Stimulated activated CD8-positive, alpha-beta memory T cell treated with anti-CD3 and anti-CD28 coated beads, Interleukin-12 subunit alpha, Interleukin-12 subunit beta, amount 100 ng/mL, for 24 hours (primary cell): Measurements from ENCODE around the gene ZBTB40.

Source experiments
- DNase-seq: peaks from one replicate; pipeline ENCODE4 v3.0.0-alpha.2; 2020; ENCODE audit errors: extremely low read depth

ZBTB40 gene

DNA sequence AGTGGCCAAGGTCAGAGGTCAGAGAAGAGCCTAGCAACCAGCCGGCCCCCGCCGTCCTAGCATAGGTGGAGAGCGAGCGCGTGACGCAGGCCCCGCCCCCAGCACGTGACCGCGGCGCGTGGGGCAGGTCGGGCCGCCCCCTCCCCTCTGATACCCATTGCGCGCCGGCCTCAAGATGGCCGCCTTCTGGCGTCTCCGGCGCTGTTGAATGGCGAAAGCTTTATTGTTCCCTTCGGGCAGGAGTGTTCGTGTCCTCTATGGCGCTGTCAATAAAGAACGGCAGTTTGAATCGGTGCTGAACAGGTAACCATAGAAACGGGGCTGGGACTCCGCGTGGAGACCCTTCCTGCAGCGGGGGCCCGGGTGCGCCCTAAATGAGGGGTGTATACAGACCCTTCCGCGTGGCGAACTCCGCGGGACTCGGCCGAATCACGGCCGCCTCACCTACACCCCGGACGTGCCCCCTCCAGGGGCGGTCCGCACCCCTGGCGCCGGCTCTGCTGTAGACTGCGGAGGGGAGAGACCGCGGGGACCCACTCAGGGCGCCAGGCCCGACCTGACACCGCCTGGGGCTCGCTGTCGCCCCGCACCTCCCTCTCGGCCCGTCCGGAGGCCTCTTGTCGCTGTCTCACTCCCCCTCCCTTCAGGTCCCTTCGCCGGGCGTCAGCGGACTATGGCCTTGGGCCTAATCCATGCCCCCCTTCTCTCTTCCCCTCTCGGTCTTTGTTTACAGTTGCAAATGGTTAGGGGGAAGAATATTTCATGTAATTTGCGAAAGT lies at the start of gene ZBTB40:
TSS of gene ZBTB40 (plus strand) at position 150 of the 779 bp plus-strand sequence. CDS start 38,098 bp downstream, outside the sequence.
- DNase-seq = peak; percentile 92

GRCh38 chr1:22402356-22403053 lies 49.1 kb upstream of the ZBTB40 start:
- DNase-seq = no peak

DNA sequence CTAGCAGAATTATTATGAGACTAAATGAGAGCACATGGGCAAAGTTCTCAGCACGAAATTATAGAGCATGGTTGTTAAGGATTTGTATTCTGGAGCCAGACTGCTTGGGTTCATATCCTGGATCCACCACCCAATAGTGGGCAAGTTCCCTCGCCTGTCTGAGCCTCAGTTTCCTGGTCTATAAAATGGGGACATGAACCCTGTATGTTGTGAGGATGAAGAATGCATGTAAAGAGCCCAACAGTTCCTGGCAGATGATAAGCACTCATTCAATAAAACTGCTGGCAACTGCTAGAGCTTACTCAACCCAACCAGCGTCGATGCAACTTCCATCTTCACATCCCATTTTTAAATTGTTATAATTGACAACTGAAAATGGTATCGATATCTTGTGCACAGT lies 47.2 kb upstream of the ZBTB40 start:
- DNase-seq = no peak

- DNase-seq = no peak
Observed at GRCh38 chr1:22406722-22407495, 44.7 kb upstream of the ZBTB40 start.

DNA sequence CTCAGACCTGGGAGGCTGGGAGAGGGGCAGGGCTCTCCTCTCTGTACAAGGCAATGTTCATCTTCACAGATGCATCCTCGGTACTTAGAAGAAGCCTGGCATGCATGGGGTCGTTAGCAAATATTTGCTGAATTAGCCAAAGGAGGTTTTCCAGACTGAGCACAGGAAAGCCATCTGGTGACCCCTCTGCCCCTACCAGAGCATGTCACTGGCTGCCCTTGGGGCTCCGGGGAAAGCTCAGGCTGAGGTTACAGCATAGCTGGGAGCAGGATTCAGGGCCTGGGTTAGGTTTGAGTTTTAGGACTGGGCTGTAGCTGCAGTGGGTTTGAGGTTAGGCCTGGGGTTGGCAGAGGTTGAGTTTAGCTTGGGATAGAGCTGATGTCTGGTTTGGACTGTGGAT lies 43.4 kb upstream of the ZBTB40 start:
- no peak for DNase-seq

DNA sequence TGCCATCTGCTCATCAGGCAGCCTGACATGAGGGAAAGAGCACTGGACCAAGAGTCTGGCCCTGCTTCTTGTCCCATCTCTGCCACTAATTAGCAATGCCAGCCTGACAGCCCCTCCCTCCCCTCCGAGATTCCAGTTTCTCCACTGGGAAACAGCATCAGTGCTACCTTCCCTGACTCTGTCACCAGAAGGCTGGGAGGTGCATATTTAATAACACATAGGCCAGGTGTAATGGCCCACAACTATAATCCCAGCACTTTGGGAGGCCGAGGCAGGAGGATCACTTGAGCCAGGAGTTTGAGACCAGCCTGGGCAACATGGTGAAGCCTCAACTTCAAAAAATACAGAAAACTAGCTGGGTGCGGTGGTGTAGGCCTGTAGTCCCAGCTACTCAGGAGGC lies 41.2 kb upstream of the ZBTB40 start:
- DNase-seq = no peak

DNA sequence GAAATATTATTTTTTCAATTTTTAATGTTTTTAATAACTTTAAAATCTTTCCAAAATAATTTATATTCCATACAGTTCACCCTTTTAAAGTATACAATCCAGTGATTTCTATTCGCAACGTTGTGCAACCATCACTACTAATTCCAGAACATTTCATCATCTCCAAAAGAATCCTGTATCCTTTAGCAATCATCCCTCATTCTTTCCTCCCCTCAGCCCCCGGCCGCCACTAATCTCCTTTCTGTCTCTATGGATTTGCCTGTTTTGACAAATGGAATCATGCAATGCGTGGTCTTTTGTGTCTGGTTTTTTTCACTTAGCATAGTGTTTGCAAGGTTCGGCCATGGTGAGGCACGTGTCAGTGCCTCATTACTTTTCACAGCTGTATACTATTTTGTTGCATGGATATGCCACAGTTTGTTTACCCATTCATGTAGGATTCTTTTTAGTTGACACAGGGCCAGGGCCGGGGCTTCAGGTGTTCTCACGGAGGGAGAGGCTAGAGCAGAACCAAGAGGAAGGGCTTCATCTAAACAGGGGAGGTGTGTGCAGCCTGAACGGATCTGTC lies 40.6 kb upstream of the ZBTB40 start:
- no peak for DNase-seq

DNA sequence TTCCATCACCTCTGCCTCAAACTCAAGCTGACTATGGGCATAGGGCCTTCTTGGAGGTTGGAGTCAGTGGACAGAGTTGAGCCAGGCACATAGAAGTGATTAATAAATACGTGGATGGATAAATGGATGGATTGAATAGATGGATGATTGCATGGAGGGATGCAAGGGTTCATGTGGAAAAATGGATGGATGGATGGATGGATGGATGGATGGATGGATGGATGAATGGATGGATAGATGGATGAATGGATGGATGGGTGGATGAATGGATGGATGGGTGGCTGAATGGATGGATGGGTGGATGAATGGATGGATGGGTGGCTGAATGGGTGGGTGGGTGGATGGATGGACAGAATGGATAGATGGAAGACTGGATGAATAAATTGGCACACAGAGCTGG lies 40.1 kb upstream of the ZBTB40 start:
- no peak for DNase-seq

DNA sequence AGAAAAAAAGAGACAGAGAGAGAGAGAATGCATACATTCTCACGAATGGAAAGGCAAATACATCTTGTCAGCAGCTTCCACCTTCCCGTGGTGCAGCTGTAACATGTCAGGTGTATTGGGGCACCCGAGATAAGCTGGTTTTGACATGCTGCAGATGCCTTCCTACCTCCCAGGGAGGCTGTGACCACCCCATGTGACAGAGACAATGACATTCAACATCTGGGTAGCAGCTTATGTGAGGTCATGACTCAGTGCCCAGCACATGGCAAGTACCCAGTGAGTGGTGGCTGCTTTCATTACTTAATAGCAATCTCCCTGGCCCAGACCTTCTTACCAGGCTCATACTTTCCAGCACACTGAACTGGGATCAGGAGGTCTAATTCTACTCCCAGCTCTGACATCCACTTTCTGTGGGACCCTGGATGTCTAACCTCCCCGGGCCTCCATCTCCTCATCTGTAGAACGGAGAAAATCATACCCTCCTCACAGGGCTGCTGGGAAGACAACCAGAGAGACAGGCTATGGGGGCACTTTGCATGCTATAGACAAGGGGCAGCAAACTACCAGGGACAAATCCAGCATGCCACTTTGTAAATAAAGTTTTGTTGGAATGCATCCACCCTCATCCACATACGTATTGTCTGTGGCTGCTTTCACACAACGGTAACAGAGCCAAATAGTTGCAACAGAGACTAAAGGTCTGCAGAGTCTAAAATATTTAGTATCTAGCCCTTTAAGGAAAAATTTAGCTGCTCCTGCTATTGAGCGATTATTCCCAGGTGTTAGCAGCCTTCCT lies 38.5 kb upstream of the ZBTB40 start:
- DNase-seq = no peak

- no peak for DNase-seq
Observed at GRCh38 chr1:22413799-22414198, 37.9 kb upstream of the ZBTB40 start.

- no peak for DNase-seq
Observed at GRCh38 chr1:22414244-22414751, 37.4 kb upstream of the ZBTB40 start.

GRCh38 chr1:22415489-22415888 lies 36.2 kb upstream of the ZBTB40 start:
- DNase-seq = no peak

DNA sequence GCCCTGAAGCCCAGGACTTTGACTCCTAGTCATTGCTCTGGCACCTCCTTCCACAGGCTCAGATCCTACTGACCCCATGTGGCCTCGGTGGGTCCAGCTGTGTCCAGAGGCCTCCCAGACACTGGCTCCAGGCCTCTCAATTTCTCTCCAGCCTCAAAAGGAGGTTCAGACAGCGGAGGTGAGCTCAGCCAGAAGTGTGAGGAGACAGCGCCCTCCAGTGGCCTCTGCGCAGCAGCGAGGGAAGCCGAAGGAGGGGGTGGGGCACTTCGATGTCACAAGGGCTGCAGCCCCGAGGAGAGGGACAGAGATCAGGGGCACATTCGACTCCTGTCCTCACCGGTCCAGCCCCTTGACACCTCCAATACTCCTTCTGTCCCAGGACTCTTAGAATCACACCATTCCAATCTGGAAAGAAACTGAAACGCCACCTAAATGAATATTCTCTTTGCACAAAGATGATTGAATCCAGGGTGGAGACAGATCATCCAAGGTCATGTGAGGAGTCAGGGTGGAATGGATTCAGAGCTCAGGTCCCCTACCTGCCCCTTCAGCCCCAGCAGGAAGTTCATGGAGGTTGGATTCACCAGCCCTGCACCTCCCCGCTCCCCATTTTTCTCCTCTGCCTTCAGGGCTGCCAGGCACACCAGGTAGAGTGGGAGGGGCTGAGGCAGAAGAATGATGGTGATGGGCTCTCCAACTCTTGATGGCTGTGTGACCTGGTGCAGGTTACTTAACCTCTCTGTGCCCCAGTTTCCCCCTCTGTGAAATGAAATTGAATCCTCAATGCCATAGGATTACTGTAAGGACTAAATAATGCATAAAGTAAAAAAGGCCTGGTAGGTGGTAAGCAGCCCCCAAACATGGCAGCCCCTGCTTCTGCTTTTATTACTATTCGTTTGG lies 34.8 kb upstream of the ZBTB40 start:
- peak; percentile 19 for DNase-seq

DNA sequence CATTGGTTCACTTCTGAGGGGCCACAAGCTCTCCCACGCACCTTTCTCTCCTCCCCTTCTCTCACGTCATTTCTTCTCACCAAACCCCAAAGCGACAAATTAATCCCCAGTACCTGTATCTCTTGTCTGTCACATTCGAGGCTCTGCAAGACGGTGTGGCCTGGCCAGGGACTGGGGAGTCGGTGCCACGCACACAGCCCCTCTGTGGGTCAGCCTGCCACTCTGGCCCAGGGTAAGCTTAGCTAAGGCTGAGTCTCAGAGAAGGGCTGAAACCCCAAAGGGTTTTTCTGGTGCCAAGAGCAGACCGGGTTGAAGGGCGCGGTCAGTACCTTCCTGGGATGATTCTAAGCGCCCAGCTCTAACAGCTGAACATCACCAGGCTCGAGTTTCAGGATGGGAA lies 34.2 kb upstream of the ZBTB40 start:
- DNase-seq = no peak

DNA sequence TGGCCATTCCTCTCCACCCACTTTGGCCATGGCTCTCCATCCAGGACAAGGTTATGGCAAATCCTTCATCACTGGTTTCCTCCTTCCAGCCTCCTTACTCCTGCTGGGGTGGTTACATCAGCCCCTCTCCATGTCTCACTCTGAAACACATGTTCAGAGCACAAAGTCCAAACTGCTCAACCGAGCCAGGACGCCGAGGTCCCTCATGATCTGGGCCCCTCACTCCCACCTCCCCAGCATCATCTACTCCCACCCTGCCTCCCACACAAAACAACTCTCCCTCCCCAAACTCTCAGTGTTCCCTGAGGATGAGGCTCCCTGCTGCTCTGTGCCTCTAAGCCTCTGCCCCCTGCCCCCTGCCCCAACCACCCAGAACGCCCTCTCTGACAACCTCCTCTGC lies 33.3 kb upstream of the ZBTB40 start:
- no peak for DNase-seq

DNA sequence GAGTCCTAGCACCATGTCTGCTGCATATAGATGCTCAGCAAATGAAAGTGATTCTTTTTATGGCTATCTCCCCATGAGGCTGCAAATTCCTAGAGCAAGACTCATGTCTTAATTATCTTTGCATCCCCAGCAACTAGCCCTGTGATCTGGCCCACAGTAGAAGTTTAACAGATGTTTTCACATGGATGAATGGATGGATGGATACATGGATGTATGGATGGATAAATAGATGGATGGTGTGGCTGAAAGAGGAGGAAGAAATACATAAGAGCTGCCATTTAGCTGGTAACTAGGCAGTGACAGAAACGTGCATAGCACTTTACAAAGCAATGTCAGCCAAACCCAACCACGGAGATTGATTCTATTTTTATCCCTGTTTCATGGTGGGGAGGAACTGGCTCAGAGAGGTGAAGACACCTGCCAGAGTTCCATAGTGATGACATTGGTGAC lies 32.7 kb upstream of the ZBTB40 start:
- DNase-seq = no peak

- DNase-seq = no peak
Observed at GRCh38 chr1:22420455-22421053, 31.1 kb upstream of the ZBTB40 start.

- no peak for DNase-seq
Observed at GRCh38 chr1:22426781-22427180, 24.9 kb upstream of the ZBTB40 start.

DNA sequence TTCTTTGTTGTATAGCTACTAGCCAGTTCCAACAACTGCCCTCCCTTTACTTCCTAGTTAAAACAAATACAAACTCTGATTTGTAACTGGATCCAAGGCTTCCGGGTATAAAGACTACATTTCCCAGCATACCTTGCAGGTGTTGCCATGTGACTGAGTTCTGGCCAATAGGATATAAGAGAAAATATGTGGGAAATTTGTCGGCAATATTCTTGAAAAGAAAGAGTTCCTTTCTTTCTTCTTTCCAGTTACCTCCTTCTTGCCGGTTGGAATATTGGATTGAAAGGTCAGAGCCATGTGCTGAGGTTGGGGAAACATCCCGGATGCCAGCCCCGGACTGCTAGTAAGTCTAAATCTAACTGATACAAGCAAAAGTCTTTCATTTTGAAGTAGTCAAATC lies 23.0 kb upstream of the ZBTB40 start:
- DNase-seq = no peak

DNA sequence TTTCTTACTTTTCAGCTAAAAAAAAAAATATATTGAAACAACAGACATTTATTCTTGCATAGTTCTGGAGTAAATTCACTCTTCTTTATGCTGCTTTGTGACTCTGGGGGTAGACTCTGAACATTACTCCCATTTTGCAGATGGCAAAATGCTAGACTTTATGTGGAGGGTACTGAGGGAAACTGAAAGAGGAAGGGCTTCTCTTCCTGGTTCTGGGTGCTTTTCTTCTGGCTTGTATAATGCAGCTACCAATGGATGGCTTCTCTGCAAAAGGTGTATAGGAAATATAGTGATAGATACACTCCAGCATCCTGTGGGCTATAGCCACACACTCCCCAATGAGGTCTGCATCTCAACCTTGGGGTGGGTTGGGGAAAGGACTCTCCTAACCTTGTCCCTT lies 19.7 kb upstream of the ZBTB40 start:
- DNase-seq = no peak
